Tongue (tissue), 2 donors: Measurements from ENCODE around the gene TOLLIP. TPM values are rescaled to one million over a fixed set of nuclear protein-coding genes. Genes with fewer than 3 reads are reported as not detected.
"Not testable (repeated sequence)": the region's sequence is repeated elsewhere in the genome, so short reads cannot be mapped to it uniquely, and the experiment has no call there.

Source experiments
- DNase-seq: peaks from one replicate; pipeline ENCODE4 v3.0.0-alpha.2; 2015
- total RNA-seq: library from RNA; depleted of rRNA; stranded (reverse); fragments of >200 nt; gene quantifications from one replicate; pipeline ENCODE4 v1.2.3, GENCODE V29; 2014

Gene TOLLIP
- 32.7 TPM for total RNA-seq

DNA sequence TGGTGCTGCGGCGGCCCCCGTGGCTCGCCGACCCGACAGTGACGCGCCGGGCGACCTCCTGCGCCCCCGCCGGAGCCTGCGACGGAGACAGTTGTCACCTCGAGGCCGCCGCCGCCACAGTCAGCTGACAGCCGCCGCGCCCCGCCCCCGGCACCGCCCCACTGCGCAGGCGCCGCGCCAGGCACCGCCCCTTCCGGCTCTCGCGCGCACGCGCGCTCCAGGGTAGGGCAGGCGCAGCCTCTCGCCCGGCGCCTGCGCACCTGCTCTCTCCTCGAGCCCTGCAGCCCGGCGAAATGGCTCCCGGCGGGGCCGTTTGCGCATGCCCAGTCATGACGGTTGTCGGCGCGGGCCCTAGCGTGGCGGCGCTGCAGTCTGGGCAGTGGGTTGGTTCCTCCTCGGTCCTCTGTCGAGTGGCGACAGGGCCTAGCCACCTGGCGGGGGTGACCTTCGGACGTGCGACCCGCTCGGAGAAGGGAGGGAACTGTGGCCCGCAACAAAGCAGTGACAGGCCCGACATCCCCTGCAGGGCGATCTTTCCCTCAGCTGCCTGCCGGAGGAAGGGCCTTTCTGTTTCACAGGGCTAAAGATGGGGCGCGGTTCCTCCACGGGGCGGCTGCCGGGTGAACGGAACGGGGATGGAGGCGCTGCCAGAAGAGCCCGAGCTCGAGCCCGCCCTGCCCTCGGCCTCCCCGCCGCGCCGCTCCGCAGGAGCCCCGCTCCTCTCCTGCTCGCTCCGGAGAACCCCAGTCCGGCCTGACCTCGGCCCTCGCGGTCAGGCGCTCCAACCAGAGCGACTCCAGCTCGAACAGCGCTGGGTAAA lies at the start of gene TOLLIP:
Gene TOLLIP (minus strand): TSS at position 135 of the 820 bp plus-strand sequence. CDS start 134 bp downstream, at position 1.
- DNase-seq, result peak; percentile 98

DNA sequence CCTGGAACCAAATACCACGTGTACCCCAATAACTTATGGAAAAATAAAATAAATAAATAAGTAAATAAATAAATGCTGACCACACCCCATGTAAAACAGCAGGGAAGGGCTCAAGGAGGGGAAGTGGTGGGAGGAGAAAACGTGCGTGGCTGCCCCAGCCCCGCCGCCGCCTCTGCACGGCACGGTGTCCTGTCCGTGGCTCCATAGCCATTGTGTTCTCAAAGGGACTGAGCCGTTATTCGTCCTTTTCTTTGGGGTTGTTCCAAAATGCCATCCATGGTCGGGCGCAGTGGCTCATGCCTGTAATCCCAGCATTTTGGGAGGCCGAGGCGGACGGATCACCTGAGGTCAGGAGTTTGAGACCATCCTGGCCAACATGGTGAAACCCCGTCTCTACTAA lies 49.5 kb upstream of the TOLLIP start:
- DNase-seq, result not testable (repeated sequence)

- peak; percentile 14 for DNase-seq
These were observed 48.9 kb upstream of the TOLLIP start for GRCh38 chr11:1358286-1358685.

DNA sequence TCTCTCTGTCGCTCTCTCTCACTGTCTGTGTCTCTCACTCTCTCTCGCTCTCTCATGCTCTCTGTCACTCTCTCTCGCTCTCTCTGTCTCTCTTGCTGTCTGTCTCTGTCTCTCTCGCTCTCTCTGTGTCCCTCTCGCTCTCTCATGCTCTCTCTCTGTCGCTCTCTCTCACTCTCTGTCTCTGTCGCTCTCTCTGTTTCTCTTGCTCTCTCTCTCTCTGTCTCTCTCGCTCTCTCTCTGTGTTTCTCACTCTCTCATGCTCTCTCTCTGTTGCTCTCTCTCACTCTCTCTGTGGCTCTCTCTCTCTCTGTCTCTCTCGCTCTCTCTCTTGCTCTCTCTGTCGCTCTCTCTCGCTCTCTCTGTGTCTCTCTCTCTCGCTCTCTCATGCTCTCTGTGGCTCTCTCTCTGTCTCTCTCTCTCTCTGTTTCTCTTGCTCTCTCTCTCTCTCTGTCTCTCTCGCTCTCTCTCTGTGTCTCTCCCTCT lies 47.1 kb upstream of the TOLLIP start:
- no peak for DNase-seq

DNA sequence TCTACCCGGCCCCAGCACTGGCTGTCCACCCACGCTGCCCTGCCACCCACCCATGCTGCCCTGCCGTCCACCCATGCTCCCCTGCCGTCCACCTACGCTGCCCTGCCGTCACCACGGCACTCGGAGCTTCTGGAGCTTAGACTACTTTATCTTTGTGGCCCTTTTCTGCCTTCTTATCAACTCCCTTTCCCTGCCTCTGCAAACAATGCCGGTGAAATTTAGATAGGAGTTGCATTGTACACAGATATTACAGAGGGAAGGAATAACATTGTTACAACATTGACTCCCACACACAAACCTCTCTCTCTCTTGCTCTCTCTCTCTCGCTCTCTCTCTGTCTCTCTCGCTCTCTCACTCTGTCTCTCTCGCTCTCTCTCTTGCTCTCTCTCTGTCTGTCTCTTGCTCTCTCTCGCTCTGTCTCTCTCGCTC lies 46.6 kb upstream of the TOLLIP start:
- DNase-seq, result no peak

DNA sequence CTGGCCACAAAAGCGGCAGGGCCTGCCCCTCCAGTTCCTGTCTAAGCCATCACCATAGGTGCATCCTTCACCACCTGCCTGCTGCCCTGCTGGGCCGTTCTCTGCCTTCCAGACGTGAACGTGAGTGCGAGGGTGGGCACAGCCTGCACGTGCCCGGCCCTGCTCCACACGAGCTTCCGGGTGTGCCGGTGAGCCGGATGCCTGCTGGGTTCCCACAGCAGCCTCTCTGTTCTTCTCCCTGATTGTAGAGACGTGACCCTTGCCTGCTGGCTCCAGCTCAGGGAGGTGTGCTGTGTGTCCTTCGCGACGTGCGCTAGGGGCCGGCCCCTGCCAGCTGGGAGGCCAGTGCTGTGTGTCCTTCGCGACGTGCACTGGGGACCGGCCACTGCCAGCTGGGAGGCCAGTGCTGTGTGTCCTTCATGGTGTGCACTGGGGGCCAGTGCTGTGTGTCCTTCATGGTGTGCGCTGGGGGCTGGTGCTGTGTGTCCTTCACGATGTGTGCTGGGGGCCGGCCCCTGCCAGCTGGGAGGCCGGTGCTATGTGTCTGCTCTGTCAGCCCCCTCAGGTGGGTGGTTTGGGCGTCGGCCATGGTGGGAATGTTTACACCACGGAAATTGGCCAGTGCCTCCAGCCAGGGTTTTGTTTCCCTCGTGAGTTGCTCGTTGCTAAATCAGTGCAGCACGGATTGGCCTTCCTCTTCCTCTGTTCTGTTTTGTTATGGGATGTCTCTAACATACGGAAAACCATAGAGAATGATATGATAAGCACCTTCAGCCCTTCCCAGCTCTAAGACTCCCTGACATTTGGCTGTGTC lies 44.9 kb upstream of the TOLLIP start:
- no peak for DNase-seq

DNA sequence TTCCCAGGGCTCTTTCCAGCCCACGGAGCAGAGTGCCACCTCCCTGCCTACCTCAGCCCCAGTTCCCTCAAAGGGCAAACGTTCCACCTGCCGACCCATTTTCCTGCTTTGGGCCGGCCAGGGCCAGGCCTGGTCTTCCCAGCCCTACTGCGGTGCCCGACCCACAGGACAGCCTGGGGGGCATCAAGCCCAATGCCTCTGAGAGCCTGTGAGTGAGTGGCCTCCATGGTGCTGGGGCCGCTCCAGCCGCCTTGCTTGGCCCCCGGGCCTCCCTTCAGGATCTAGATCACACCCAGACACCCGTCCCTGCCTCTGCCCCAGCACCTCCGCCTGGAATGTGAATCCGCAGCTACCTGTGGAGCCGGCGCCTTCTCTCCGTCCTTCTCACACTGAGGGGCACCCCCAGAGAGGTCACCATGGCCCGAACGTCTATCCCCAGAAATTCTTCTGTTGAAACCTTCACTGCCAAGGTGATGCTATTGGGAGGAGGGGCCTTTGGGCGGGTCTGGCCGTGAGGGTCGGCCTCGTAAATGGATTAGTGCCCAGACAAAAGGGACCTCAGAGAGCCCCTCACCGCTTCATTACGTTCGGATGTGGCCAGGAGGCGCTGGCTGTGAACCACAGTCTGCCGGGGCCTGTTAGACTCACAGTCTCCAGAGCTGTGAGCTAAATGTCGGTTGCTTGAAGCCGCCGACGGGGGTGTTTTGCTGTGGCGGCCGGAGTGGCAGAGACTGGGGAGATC lies 44.1 kb upstream of the TOLLIP start:
- no peak for DNase-seq

GRCh38 chr11:1352696-1353382 lies 43.4 kb upstream of the TOLLIP start:
- no peak for DNase-seq

- no peak for DNase-seq
These were observed 42.0 kb upstream of the TOLLIP start for GRCh38 chr11:1351278-1351937.

GRCh38 chr11:1350086-1350725 lies 40.8 kb upstream of the TOLLIP start:
- DNase-seq, result no peak

GRCh38 chr11:1349327-1350041 lies 40.1 kb upstream of the TOLLIP start:
- DNase-seq, result no peak

DNA sequence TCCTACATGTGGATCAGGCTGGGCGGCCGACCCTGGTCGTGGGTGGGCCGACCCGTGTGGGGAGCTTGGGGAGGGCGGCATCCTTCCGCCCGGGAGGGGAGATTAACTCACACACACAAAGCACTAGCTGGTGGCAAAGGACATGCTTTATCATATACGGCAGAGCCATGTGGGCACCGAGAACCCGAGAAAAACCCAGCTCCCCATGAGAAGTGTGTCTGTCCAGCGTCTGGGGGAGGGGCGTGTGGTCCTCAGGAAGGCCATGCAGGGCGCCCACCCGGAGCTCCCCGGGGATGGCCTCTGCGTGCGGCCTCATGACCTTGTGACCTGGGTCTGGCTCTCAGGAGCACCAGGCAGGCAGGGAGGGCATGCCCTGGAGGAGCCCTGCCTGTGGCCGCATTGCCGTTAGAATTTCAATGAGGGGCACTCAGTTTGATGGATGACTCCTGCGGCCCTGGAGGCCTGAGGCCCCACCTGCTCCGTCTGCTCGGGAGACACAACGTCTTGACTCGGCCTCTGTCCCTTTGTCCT lies 39.4 kb upstream of the TOLLIP start:
- no peak for DNase-seq

DNA sequence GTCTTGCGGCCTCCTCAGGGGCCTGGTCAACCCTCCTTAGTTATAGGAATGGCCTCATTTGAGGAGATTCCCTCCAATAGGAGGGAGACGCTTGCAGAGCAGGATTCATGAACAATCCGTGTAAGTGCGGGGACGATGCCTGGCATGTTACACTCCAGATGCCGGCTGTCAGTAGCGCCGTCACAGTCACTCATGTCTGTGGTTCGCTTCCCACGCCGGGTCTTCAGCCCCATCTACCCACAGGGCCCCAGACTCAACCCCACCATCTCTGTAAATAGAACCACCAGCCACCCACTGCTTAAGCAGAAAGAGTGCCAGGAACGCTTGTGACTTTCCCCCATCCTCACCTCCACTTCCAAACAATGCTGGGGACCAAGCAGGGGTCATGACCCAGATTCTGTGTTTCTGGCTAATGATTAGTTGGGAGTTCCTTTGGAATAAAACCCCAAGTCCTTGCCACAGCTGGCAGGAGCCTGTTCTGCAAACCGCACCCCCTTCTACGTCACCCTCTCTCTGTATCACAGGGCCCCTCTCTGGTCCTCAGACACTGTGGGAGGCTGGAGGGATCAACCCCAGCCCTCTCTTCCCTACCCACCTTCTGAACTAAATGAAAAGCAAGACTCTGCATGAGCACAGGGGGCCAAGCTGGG lies 38.8 kb upstream of the TOLLIP start:
- no peak for DNase-seq

DNA sequence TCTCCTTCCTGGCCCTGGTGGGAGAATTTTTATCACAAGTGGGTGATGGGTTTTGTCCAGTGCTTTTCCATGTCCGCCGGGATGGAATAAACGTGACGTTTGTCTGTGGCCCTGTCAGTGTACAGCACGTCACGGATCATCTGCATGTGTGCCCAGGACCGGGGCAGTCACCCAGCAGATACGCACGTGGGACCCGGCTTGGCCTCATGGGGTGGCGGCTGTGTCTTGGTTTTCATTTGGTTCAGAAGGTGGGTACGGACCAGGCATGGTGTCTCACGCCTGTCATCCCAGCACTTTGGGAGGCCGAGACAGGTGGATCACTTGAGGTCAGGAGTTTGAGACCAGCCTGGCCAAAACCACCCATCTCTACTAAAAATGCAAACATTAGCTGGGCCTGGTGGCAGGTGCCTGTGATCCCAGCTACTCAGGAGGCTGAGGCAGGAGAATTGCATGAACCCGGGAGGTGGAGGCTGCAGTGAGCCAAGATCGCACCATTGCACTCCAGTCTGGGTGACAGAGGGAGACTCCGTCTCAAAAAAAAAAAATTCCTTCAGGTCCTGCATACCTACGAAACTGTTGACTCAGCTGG lies 38.1 kb upstream of the TOLLIP start:
- DNase-seq, result not testable (repeated sequence)

DNA sequence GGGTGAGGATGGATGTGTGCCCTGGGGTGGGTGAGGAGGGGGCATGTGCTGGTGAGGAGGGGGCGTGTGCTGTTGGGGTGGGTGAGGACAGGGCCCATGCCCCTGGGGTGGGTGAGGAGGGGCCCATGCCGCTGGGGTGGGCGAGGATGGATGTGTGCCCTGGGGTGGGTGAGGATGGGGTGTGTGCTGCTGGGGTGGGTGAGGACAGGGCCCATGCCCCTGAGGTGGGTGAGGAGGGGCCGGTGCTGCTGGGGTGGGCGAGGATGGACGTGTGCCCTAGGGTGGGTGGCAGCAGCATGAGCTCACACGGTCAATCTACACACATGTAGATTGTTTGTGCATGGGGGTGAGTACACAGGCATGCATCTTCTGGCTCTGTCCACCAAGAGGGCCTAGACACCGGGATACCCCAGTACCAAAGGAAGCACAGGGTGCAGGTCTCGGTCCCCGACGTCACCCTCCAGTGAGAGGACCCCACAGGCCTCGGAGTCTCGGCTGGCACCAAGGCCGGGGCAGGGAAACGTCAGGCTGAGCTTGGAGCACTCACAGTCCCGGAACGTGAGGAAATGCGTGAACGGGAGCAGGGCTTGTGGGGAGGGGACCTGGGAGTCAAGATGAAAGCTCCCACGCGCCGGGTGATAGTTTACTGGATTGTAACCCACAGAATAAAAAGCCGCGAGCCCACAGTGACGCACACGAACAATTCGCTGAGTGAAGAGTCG lies 37.4 kb upstream of the TOLLIP start:
- no peak for DNase-seq

- no peak for DNase-seq
These were observed 36.5 kb upstream of the TOLLIP start for GRCh38 chr11:1345737-1346513.

DNA sequence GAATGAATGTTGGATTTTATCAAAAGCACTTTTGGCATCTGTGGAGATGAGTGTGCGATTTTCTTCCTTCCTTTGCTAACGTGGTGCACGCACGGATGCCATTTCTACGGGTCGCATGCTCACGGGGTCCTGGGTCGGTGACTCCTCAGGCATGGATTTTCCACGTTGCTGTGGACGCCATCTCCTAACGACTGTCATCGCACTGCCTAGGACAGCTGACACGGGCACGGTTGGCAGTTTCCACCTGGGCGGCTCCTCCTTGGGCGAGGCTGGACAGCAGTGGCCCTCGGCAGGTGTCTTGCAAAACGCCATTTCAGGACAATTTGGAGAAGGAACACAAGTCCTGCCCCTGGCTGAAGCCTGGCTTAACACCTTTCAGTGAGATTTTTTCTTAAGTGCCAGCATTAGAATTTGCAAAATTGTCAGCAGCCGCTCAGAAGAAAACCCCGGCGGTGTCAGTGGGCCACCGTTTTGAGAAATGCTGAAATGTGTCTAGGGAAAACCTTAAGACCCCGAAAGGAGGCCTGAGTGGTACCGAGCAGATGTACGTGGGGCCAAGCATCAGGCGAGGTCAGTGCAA lies 34.7 kb upstream of the TOLLIP start:
- no peak for DNase-seq
